Fibroblast of the aortic adventitia (primary cell): ENCODE data around the gene TRIM50. TPM values are rescaled to one million over a fixed set of nuclear protein-coding genes. Genes with fewer than 3 reads are reported as not detected.
"Not testable (repeated sequence)": the region's sequence is repeated elsewhere in the genome, so short reads cannot be mapped to it uniquely, and the experiment has no call there.

Source experiments
- DNase-seq: peaks from one replicate; pipeline ENCODE4 v3.0.0-alpha.2; 2010; ENCODE audit warnings: low read depth
- H3K4me3 ChIP-seq: 2 replicates; pipeline ENCODE4 v1.5.1; 2011; ENCODE audit warnings: low read depth, mild to moderate bottlenecking, control low read depth, low read length, moderate library complexity
- total RNA-seq: library from RNA; depleted of rRNA; stranded (reverse); fragments of >200 nt; gene quantifications from 2 replicates; pipeline ENCODE4 v1.2.3, GENCODE V29; 2012; ENCODE audit warnings: low replicate concordance
- TF ChIP-seq, protein P1 (sequence below): IDR thresholded peaks from 2 replicates; pipeline ENCODE4 v1.5.1; 2011; ENCODE audit warnings: mild to moderate bottlenecking, low read length, control low read depth, inconsistent platforms; ENCODE audit not compliant: insufficient read depth

TRIM50 gene
- total RNA-seq, 1 donor, result not detected

GRCh38 chr7:73364006-73364728 is 36.3 kb upstream of the TRIM50 start:
- DNase-seq, result no peak
- TF ChIP-seq, protein P1, sequence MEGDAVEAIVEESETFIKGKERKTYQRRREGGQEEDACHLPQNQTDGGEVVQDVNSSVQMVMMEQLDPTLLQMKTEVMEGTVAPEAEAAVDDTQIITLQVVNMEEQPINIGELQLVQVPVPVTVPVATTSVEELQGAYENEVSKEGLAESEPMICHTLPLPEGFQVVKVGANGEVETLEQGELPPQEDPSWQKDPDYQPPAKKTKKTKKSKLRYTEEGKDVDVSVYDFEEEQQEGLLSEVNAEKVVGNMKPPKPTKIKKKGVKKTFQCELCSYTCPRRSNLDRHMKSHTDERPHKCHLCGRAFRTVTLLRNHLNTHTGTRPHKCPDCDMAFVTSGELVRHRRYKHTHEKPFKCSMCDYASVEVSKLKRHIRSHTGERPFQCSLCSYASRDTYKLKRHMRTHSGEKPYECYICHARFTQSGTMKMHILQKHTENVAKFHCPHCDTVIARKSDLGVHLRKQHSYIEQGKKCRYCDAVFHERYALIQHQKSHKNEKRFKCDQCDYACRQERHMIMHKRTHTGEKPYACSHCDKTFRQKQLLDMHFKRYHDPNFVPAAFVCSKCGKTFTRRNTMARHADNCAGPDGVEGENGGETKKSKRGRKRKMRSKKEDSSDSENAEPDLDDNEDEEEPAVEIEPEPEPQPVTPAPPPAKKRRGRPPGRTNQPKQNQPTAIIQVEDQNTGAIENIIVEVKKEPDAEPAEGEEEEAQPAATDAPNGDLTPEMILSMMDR, result no peak
- H3K4me3 ChIP-seq, result no peak overlapping the region

- H3K4me3 ChIP-seq, result no peak overlapping the region
- TF ChIP-seq, protein P1, result no peak
- no peak for DNase-seq
Measured at GRCh38 chr7:73363225-73364005, 35.5 kb upstream of the TRIM50 start.

DNA sequence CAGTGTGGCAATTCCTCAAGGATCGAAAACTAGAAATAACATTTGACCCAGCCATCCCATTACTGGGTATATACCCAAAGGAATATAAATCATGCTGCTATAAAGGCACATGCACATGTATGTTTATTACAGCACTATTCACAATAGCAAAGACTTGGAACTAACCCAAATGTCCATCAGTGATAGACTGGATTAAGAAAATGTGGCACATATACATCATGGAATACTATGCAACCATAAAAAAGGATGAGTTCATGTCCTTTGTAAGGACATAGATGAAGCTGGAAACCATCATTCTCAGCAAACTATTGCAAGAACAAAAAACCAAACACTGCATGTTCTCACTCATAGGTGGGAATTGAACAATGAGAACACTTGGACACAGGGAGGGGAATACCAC is 32.7 kb upstream of the TRIM50 start:
- H3K4me3 ChIP-seq, DNase-seq: not testable (repeated sequence)

- no peak overlapping the region for H3K4me3 ChIP-seq
- no peak for DNase-seq
- TF ChIP-seq, protein P1, result no peak
Measured at GRCh38 chr7:73359746-73360375, 32.0 kb upstream of the TRIM50 start.

DNA sequence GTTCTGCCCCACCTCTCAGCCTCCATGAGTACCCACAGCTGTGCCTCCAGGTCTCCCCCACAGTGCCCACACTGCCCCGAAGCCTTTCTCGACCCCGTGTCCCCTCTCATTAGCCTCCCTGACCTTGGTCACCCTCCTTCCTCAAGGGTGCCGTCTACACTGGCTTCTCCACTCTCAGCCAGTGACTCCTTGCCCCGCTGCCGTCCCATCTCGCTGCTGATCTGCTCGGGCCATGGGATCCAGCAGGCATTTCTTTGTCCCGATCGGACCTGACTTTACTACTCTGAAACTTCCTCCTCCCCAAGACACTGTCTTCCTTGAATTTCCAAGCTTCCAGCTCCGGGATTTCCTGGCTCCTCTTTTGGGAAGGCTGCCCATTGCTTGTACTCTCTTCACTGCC is 31.4 kb upstream of the TRIM50 start:
- TF ChIP-seq, protein P1, result no peak
- H3K4me3 ChIP-seq, result no peak overlapping the region
- no peak for DNase-seq

DNA sequence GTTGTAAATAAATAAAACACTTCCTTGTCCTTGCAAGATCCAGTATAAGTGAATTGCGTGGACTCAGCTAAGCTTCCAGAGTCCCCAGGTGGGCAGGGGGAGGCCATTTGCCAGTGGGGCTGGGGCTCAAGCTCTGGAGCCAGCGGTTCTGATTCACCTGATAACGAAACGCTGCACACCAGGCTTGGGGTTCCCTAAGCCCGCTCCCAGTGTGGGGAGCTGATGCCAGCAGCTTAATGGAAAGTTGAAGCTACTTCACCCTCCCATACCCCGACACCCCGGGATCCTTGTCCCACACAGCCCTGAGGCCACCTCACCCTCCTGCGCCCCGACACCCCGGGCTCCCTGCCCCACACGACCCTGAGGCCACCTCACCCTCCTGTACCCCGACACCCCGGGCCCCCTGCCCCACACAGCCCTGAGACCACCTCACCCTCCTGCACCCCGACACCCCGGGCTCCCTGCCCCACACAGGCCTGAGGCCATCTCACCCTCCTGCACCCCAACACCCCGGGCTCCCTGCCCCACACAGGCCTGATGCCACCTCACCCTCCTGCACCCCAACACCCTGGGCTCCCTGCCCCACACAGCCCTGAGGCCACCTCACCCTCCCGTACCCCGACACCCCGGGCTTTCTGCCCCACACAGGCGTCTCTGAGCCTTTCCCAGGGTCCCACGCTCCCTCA is 30.9 kb upstream of the TRIM50 start:
- TF ChIP-seq, protein P1, result no peak
- no peak for DNase-seq
- H3K4me3 ChIP-seq, result no peak overlapping the region
